SK-N-DZ (cell line): ENCODE results near the gene VCAN.

ENCODE experiments used
- DNase-seq: peaks from one replicate; pipeline ENCODE4 v3.0.0-alpha.2; 2015; ENCODE audit warnings: low spot score

The VCAN gene

GRCh38 chr5:83531661-83532060, 60.1 kb downstream of the VCAN start:
- DNase-seq = no peak

GRCh38 chr5:83538786-83539462, 67.4 kb downstream of the VCAN start:
- DNase-seq = no peak

GRCh38 chr5:83539463-83539790, 67.9 kb downstream of the VCAN start:
- no peak for DNase-seq

GRCh38 chr5:83540105-83540504, 68.6 kb downstream of the VCAN start:
- no peak for DNase-seq

GRCh38 chr5:83540783-83541182, 69.2 kb downstream of the VCAN start:
- DNase-seq = no peak

- DNase-seq = no peak
Observed at GRCh38 chr5:83542839-83543238, 71.3 kb downstream of the VCAN start.

- DNase-seq = no peak
Observed at GRCh38 chr5:83543898-83544297, 72.4 kb downstream of the VCAN start.

GRCh38 chr5:83547161-83547560, 75.6 kb downstream of the VCAN start:
- DNase-seq = no peak

GRCh38 chr5:83547889-83548288, 76.3 kb downstream of the VCAN start:
- DNase-seq = no peak

GRCh38 chr5:83548581-83548980, 77.0 kb downstream of the VCAN start:
- no peak for DNase-seq

GRCh38 chr5:83549076-83549475, 77.5 kb downstream of the VCAN start:
- no peak for DNase-seq

GRCh38 chr5:83549674-83550073, 78.1 kb downstream of the VCAN start:
- DNase-seq = no peak

GRCh38 chr5:83551821-83552220, 80.3 kb downstream of the VCAN start:
- no peak for DNase-seq

- no peak for DNase-seq
Observed at GRCh38 chr5:83552275-83552674, 80.7 kb downstream of the VCAN start.

GRCh38 chr5:83553000-83553486, 81.5 kb downstream of the VCAN start:
- no peak for DNase-seq

GRCh38 chr5:83554133-83554532, 82.6 kb downstream of the VCAN start:
- DNase-seq = no peak

GRCh38 chr5:83554686-83555085, 83.1 kb downstream of the VCAN start:
- DNase-seq = no peak

- no peak for DNase-seq
Observed at GRCh38 chr5:83555263-83555662, 83.7 kb downstream of the VCAN start.

GRCh38 chr5:83556190-83556589, 84.6 kb downstream of the VCAN start:
- DNase-seq = no peak

GRCh38 chr5:83559118-83559785, 87.7 kb downstream of the VCAN start:
- DNase-seq = no peak

- no peak for DNase-seq
Observed at GRCh38 chr5:83562071-83562606, 90.6 kb downstream of the VCAN start.

GRCh38 chr5:83562791-83563557, 91.4 kb downstream of the VCAN start:
- DNase-seq = no peak
